Measurements from ENCODE around the gene ITGB8.

DNA sequence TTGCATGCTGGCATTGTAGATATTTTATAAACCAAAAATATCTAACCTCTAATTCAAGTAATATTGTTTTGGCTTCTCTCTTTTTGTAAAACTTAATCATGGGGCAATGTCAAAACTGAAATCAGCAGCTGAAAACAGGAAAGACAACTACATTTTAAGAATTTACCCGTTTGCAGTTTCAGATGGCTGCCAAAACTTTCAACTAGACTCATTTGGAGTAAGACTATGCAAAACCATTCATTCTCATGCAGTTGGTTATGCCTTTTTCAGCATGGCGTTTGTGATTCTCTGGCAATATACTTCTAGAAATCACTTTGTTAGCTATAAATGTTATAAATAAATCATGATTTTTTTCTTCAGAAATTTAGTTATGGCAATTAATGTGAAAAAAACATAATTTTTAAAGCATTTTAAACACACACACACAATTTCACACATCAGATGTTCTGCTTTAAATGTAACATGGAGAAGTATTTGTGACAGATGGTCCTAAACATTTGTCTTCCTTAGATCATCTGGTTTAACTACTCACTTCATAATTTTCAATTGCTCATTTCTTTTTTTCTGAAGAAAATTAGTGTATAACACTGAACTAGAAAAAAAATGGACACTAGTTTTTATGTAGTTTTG lies 116.4 kb downstream of the ITGB8 start:
- TF ChIP-seq POLR2A (IDR thresholded peaks at IDR 0.05): no peak
- TF ChIP-seq, protein P1, sequence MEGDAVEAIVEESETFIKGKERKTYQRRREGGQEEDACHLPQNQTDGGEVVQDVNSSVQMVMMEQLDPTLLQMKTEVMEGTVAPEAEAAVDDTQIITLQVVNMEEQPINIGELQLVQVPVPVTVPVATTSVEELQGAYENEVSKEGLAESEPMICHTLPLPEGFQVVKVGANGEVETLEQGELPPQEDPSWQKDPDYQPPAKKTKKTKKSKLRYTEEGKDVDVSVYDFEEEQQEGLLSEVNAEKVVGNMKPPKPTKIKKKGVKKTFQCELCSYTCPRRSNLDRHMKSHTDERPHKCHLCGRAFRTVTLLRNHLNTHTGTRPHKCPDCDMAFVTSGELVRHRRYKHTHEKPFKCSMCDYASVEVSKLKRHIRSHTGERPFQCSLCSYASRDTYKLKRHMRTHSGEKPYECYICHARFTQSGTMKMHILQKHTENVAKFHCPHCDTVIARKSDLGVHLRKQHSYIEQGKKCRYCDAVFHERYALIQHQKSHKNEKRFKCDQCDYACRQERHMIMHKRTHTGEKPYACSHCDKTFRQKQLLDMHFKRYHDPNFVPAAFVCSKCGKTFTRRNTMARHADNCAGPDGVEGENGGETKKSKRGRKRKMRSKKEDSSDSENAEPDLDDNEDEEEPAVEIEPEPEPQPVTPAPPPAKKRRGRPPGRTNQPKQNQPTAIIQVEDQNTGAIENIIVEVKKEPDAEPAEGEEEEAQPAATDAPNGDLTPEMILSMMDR (IDR thresholded peaks at IDR 0.05): no peak
